GM10266 (cell line): ENCODE data around the gene TREH.
A peak's percentile ranks its signal among the peaks of the same experiment; 100 is the strongest.

Source experiments
- DNase-seq: peaks from one replicate; pipeline ENCODE4 v3.0.0; 2012; ENCODE audit errors: extremely low spot score
- CTCF ChIP-seq: IDR thresholded peaks from 2 replicates; pipeline ENCODE4 v1.5.1; 2012; ENCODE audit warnings: mild to moderate bottlenecking, low read depth; ENCODE audit not compliant: control insufficient read depth, insufficient read depth; ENCODE audit errors: missing control alignments

The TREH gene

GRCh38 chr11:118661425-118662301 is 17.8 kb downstream of the TREH start:
- no peak for DNase-seq
- TF ChIP-seq CTCF, result no peak

DNA sequence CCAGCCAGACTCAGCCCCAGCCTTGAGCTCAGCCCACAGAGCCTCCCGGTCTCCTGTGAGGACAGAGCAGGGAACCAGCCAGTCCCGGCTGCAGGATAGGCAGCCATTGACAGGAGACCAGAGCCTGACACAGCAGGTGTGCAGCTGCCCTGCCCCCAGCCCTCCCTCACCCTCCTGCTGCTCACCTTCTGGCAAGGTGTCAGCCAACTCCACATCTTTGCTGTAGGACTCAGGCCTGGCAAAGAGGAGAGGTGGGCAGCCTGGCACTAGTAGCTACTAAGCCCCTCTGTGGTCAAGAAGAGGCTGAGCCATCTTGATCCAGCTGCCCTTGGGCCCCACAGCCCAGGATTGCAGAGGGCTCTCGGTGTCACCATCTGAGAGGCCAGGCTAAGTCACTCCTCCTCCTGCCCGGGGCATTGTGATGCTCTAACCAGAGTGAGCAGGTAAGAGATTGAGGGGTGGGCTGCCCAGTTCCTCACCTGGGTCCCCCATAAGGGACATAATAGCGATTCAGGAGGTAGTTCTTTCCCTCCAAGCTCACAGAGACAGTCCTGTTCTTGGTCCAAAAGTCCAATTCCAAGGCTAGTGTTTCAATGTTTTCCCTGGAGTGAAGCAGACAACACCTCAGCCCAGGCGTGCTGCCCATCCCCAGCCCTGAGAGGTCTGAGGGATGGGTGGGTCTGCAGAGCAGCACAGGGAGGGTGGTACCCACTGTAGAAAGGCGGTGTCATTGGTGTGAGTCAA is 18.6 kb downstream of the TREH start:
- DNase-seq, result no peak
- TF ChIP-seq CTCF, result no peak

DNA sequence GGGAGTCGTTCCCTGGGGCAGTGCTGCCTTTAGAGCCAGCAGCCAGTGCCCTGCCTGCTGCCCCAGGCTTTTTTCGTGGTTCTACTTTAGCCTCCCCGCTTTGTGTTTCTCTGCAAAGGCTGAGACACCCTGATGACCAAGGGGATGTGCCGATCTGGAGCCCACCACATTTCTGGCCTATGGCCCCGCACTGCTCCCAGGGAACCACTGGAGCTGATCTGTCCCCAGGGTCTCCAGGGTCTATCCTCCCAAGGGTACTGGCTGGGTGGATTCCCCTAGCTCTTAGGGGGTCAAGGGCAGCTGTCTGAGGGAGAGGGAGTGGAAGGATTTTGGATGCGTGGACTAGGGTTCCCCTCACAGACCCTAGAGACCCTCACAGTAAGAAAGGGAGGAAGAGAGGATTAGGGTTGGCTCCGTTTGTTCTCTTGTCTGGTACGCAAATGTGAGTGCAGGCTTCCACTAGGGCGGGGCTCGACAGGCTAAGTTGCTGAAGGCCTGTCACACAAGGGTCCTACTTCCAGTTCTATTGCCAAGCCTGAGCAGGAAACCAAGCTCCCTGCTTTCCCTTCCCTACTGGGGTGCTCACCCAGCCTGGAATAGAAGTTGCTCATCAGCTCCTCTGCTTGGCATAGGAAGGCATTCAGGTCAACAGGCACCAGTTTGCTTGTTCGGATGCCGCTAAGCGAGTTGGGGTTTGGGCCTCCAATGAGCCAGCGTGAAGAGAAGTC is 19.3 kb downstream of the TREH start:
- TF ChIP-seq CTCF, result no peak
- no peak for DNase-seq

DNA sequence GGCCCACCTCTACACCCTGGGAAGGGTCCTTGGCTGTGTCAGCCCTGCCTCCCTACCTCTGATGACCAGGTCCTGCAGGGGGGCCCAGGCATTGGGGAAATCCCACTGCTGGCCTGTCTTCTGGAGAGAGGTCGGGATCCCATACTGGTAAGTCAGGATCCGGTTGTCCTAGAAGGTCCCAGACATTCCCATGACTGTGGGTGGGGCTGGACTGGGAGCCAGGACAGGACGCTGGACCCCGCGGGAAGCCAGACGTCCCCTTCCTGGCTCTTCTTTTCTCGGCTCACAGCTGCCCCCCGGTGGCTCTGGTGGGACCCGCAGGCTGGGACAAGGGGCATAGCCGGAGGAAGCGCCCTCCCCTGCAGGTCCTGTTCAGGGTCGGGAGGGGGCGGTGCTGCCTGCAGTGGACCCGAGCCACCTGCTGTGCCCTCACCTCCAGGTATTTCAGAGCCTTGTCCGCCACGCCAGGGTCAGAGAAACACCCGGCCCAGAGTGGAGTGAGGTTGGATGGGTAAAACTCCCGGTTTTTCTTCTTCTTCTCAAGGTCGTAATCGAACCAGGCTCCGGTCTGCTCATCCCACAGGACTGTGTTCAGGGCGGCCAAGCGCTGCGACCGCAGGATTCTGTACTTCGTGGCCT is 20.0 kb downstream of the TREH start:
- DNase-seq, result peak; percentile 88
- TF ChIP-seq CTCF, result peak; percentile 95

DNA sequence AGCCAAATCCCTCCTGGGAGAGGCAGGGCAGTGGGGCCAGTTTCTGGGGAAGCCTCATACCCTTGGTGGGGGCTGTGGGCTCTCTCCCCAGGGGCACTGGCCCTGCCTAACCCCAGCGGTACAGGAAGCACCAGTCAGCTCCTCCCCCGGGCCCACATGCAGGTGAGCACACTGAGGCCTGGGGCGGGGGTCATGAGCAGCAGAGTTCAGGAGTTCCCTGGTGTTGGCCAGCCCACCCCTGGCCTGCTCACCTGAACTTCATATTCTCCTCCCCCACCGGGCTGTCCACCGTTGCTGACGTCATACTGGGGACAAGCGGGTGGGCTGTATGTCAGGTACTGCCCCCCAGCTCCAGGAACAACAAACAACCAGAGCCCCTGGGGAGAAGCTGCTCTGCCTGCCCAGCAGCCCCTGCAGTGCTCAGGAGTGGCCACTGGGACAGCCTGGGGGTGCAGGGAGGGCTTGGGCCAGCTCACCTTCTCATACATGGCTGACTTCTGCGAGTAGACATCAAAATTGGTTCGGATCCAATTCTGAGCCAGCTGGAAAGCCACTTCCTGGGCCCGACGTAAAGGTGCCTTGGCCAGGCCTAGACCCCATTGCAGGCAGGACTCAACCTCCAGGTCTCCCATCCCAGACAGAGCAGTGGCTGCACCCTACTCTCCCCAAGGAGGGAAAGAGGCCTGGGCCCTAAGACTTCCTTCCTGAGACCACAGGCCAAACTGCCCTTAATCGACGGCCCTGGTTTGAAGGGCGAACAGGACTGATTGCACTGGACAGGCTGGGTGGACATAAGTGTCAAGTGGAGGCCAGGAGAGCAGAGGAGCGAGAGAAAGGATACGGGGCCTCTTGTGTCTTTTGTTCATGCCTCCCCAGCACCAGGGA is 20.8 kb downstream of the TREH start:
- TF ChIP-seq CTCF, result no peak
- DNase-seq, result no peak
